NCI-H1436 treated with DMSO at 0.1 percent for 48 hours (cell line): ENCODE results near the gene VSX1.

Source experiments
- DNase-seq: peaks from one replicate; lab custom pipeline; 2025; lab: John Stamatoyannopoulos, UW

Gene VSX1

DNA sequence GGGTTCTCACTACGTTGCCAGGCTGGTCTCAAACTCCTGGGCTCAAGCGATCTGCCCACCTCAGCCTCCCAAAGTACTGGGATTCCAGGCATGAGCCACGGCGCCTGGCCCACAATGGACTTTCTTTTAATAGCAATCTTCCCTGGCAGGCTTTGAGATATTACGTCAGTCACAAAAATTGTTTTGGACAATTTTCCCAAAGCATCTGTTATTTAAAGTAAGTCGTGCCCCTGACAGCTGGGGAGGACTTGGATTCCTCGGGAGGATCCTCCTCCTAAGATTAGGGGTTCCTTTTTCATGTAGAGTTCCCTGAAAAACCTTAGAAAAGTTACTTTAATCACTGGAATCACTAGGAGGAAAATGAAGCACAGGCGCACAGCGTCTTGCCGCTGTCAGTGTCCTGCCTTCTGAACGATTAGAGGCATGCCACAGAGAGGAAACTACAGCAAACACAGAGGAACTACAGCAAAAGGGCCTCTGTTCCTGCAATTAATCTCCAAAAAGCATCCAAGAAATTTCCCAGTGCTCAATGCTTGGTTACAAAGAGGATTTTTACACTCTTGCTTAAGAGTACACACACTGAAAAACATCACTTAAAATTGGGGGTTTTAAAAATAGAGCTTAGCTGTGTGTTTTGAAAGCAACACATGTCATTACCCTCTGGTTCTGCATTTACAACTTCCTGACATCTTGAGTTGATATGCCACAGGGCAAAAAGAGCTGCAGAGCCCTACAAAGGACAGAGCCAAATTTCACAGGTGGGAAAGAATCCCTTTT is 28.5 kb downstream of the VSX1 start:
- DNase-seq, result no peak

DNA sequence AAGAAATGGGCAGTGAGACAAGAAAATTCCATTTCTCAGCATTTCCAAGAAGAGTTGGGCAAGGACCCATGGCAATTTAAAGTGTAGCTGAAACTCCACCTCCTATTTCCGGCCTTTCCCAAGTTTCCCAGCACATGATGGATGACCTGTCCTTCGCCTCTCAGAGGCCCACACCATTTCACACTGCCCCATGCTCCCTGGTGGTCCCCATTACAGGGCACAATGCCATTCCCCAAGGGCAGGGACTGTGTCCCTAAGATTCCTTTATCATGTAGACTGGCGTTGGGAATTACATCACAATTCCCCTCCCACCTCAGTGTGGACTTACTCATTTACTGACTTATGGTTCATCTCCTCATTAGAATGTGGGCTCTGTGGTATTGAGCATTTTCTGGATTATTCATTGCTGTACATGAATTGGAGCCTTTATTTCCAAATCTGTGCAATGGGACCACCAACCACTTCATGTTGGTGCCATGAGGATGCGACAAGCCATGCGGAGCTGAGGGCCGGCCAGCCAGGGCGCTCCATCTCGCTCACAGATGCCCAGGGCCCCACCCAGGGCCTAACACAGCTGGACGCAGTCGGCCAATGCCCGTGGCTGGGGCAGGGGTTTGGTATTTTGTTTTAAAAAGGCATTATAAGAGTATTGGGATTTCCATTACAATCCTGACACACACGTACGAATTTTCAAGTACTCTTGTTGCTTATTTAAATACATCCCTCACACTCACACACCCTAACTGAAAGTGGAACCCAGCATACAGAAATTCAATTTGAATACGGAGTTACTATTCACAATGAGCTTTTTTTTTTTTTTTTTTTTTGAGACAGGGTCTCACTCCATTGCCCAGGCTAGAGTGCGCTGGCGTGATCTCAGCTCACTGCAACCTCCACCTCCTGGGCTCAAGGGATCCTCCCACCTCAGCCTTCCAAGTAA is 29.4 kb downstream of the VSX1 start:
- DNase-seq, result no peak

- DNase-seq, result no peak
Observed at GRCh38 chr20:25051386-25052155, 30.4 kb downstream of the VSX1 start.

DNA sequence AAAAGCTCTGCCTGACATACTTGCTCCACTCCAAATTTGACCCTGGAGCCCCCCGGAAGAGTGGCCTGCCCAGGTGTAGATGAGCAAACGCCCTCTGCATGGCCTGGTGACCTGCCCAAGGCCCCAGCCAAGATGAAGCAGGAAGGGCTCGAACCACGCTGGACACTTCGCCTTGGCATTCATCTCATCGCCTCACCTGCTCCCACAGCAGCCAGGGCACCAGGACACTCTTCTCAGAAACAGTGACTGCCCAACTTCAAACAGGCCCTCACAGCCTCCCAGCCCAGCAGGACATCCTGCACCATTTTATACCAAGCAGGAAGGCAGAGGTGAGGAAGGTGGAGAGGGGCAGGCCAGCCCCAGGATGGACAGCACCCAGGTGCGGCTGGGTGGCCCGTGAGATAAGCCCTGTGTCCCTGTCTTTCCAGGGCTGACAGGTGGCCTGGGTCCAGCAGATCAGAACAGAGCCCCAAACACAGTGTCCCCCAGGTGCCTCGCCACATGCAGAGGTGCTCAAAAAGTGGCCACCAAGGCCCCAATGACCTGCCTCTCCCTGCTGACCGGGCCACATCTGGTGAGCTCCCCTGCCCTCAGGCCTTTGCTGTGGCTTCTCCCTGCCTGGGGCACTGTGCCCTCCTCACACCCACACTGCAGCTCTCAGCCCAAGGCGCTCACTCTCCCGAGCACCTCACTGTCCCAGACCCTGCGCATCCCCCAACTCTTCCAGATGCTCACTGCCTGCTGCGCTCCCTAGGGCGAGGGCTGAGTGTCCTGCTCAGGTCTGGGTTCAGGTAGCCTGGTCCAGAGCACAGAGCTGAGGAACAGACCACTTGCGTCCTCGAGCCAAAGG is 31.2 kb downstream of the VSX1 start:
- DNase-seq, result no peak

GRCh38 chr20:25050082-25050481 is 31.9 kb downstream of the VSX1 start:
- no peak for DNase-seq

DNA sequence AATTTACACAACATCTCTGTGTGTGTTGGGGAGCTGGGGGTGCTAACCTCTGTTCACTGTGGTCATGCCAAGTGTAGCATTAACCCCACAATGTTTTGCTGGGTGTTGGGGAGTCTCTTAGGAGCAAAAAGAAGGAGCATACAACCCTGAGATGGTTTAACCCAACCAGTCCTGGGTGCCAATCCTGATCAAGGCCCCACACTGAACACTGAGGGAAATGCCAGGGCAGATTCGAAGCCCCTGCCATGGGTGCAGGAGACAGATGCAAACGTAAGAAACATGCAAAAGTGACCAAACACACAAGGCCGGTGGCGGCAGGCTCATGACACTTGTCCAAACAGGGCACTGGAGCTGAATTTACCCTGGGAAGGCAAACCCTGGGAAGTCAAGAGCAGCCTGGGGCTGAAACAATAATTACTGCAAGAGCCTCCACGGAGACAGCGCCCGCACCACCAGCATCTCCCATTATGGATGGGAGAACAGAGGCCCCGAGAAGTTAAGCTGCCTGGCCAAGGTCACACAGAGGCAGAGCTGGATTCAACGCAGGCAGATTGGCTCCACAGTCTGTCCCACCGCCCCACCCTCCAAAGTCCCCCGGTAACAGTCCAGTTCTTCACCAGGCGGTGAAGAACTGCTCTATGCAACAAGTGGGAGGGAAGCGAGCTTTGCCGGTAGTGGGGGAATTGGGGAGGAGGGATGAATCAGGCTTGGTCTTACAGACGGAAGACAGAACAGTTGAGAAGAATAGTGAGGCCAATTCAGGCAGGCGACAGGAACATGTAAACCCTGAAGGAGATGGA is 32.5 kb downstream of the VSX1 start:
- no peak for DNase-seq

- DNase-seq, result no peak
Observed at GRCh38 chr20:25048519-25048952, 33.4 kb downstream of the VSX1 start.

- no peak for DNase-seq
Observed at GRCh38 chr20:25047766-25048165, 34.2 kb downstream of the VSX1 start.

DNA sequence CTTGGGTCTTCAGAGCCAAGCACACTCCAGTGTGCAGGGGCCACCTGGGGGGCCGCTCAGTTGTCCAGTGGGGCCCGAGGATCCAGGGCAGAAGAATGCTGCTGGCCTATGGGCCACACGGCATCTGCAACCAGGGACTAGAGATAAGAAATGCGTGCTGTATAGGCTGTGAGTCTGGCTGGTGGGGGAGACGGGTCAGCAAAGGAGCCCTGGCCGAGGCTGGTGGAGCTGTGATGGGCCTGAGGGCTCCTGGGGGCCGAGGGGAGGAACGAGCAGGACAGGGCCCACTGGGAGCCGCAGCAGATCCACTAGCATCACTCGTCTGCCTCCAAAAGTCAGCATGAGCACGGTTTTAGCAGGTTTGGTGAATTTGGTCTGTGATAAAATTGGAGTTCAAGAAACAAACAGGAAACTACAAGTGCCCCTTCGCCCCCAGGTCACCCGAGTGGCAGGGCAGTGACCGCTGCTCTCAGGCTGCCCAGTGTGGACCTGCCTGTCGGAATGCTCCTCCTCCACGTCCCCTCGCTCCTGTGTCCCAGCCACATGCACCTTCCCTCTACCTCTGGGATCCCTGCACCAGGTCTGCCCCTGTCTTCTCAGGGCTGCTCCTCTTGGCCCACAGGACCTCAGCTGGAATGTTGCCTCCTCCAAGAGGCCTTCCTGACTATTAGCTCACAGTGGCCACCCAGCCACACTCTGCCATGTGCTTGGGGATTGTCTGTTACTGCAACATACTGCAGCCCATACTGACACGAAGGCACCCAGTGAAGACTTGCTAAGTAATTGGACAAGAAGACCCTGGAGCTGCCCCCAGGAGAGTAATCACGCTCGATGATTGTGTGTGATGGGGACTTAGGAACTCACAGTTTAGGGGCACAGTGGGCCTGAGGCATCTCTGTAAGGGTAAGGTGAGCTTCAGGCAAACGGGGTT is 34.9 kb downstream of the VSX1 start:
- no peak for DNase-seq

DNA sequence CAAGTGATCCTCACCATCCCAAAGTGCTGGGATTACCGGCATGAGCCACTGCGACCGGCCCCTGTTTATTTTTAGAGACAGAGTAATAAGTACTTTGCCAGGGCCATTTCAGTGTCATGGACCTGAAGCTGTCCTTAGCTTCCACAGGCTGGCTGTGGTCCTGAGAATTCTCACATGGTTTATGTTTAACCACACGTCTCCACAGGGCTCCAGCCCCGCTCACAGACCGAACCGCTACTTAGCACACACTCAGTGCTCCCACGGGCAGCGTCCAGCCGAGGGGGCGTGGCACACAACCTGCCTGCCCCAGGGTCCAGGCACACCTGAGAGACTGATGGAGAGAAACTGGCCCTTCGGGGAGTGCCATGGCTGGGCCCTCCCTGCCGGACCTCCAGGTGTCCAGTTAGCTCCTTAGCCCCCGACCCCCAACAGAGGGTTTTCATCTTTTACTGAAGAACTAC is 35.7 kb downstream of the VSX1 start:
- DNase-seq, result no peak

DNA sequence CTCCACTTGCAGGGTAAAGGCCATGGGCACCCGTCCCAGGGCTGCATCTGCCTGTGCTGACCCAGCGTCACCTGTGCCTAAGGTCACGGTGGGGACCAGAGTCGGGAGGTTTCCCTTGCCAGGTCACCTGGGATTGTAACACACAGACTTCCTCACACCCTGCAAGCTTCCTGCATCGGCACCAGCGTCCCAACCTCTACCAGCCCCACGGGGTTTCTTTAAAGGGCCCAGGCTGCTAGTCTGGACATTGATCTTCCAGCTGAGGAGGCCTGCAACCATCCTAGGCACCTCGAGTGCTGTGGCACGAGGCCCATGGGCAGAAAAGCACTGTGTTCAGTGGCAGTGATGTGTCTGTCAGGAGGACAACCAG is 36.6 kb downstream of the VSX1 start:
- no peak for DNase-seq

DNA sequence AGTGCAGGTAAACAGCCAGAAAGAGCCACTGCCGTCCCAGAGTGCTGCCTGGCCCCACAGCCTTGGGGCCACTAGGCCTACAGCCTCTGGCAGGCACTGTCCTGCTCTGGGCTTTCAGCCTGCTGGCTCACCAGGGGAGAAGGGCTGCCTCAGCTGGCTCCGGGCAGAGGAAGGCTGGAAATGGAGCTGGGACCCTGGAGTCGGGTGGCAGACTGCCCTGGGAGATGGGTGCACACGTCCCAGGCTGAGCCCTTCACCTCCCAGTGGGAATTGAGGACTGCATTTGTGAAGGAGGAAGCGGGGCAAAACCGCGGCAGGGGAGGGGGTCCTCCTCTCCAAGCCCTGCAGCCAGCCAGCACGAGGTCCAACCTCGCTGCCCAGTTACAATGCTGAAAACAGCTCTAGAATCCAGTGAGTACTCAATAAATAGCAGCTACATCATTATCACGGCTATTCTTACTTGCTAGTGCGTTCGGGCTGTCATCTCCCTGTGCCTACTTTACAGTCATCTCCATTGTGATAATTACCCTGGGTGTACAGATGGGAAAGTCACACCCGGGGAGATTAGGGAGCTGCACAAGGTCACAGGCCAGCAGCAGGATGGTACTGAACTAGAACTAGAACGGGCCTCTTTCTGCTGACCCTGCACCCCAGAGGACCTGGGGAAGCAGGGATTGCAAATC is 37.1 kb downstream of the VSX1 start:
- DNase-seq, result no peak

GRCh38 chr20:25044261-25044560 is 37.7 kb downstream of the VSX1 start:
- DNase-seq, result no peak

DNA sequence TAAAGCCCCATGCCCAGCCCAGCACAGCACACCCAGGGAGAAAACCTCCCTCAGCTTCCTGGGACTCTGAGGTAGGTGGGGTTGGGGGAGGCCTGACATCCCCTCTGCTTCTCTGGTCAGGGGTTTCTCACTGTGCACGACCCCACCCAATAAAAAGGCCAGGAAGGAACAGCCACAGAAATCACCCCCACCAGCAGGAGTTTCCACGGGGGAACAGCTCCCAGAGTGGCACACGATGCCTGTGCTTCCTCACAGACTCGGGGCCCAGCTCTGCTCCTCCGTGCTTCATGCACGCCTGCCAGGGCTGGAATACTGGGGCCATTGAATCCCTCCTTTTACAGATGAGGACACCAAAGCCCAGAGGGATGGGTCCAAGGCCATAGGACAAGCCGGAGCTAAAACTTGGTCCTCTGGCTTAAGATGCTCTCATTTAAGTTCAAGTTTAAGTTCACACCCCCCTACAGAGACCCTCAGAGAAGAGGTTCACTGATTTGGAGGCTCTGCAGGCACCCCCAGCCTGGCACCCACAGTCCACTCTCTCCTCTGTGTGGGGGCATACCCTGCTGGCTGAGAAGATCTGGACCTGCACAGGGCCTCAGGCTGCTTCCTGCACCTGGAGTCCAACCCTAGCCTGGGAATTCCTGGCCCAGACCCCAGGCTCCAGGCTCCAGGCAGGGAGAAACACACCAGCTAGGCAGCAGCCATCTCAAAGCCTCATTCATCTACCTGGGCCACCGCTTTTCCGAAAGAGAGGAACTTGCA is 38.3 kb downstream of the VSX1 start:
- no peak for DNase-seq

DNA sequence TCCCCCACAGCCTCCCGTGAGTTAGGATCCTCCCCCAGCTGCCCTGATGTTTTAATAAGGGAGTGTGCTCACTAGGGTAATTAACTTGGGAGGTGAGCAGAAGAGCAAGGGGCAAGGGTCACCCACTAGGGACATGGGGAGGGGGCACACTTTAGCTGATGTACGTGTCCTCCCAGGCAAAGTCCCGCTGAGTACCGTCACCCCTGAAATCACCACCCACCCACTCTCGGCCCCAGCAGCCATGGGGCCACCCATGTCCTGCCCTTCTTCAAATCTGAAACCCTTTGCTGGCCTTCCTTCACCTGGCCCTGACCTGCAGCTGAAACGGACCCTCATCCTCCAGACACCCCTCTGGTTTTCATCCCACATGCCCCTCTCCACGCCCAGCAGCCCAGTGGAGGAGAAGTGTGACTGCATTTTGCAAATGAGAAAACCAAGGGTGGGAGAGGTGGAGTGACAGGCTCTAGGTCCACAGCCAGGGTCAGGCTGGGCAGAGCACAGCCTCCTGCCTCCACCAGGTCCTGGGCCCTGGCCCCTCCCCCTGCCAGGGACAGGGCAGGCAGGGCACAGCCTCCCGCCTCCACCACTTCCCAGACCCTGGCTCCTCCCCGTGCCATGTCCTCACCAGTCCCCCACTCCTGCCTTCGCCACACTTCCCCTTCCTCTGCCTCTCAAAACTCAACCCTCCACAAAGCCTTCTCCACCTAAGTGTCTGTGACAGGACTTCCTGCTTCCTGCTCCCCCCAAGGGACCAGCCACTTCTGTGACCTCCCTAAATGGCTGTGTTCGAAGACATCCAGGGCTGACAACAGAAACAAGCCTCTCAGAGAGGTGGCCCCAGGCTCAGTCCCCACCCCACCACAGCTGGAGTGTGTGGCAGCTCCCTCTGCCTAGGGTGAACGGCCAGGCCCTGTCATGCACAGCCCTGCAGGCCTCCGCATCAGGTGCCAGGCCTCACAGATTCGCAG is 39.1 kb downstream of the VSX1 start:
- DNase-seq, result no peak

DNA sequence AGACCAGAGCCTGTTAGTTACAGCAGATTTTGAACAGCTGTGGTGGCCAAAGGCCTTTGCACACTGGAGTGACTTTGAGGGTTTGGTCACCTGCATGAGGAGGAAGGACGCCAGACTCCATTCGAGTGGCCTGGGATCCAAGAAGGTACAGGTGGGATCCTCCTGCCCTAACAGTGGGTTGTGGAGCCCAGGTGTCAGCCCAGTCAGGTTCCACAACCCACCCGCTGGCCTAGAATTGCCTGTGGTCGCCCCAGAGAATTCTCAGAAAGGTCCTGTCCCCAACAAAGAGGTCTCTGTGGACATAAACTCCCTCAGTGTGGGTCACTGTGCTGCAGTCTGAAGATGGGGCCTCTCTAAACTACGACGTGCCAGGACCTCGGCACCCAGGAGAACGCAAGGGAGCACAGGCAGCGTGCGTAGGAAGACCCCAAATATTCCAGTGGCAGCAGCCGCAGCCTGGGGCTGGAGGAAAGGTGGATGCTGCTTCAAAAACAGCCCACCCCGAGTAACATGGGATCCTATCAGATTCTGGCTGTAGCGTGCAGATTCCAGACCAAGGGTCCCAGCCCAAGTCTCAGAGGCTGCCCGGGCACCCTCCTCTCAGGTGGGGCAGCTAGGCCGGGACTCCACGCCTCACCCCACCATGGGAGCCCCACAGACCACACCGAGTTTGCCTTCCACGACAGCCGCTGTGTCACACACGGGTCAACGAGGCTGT is 40.0 kb downstream of the VSX1 start:
- DNase-seq, result no peak
